ENCODE data around the gene GABRD. TPM values are rescaled to one million over a fixed set of nuclear protein-coding genes. Genes with fewer than 3 reads are reported as not detected.

The GABRD gene
- total and polyA plus RNA-seq, 2 experiments from 2014 or later: 2.1 to 5.1 TPM

GRCh38 chr1:2000432-2000831 is 18.7 kb upstream of the GABRD start:
- H2AFZ ChIP-seq: no peak overlapping the region
- DNase-seq (ENCODE audit: low spot score): no peak
- Mint-ChIP-seq H3K27me3 (ENCODE audit: insufficient read depth, low read depth, poor library complexity) (peaks cover 11% of the 10 kb centered on the region), H3K27ac (no peak overlapping the region), H3K4me1 (peaks cover 10% of the 10 kb centered on the region; the same call in 2 of the 3 replicates), H3K9me3 (no peaks in the 10 kb centered on the region), H3K4me3 (no peak overlapping the region), H3K36me3 (ENCODE audit: low read depth) (no peaks in the 10 kb centered on the region; the same call in 2 of the 3 replicates)
- no peak for ATAC-seq
- H3K27me3 ChIP-seq (ENCODE audit: insufficient read depth): peaks cover 6% of the 10 kb centered on the region; the same call in 1 of the 2 replicates
- 0 out of 2 replicates have a peak, but pooled peaks cover 4% of the 10 kb centered on the region for H3F3A ChIP-seq (replicated peaks; ENCODE audit: low read depth)
- TF ChIP-seq ETS1 (IDR thresholded peaks at IDR 0.05) (no peak), EZH2phosphoT487 (IDR thresholded peaks at IDR 0.05; ENCODE audit: unreplicated experiment) (no peak), POLR2AphosphoS5 (IDR thresholded peaks at IDR 0.05; ENCODE audit: low read depth) (no peak), ZNF462 (CRISPR knock-in tag; IDR thresholded peaks at IDR 0.05) (no peak), NANOG (IDR thresholded peaks at IDR 0.05; ENCODE audit: borderline replicate concordance) (no peak), REST (IDR thresholded peaks at IDR 0.05; ENCODE audit: unreplicated experiment) (no peak), CREB1 (CRISPR knock-in tag; IDR thresholded peaks at IDR 0.05; ENCODE audit: low read depth) (no peak), STAT1 (IDR thresholded peaks at IDR 0.05; ENCODE audit: unreplicated experiment) (no peak), CTCF (conservative IDR thresholded peaks at IDR 0.05; ENCODE audit: low read depth in 2 of 2) (no peak), JUNB (IDR thresholded peaks at IDR 0.05; ENCODE audit: unreplicated experiment) (no peak), ZNF331 (CRISPR knock-in tag; IDR thresholded peaks at IDR 0.05; ENCODE audit: low read depth) (no peak), ZNF114 (CRISPR knock-in tag; IDR thresholded peaks at IDR 0.05) (no peak), EZH2 (IDR thresholded peaks at IDR 0.05; ENCODE audit: low read depth, unreplicated experiment) (no peak)
- H3K4me1 ChIP-seq (ENCODE audit: insufficient read depth): peaks cover 10% of the 10 kb centered on the region
- H3K79me2 ChIP-seq (replicated peaks; ENCODE audit: insufficient read depth): no peaks in the 10 kb centered on the region
- H3K27ac ChIP-seq (ENCODE audit: low read depth): no peak overlapping the region
- H3K4me3 ChIP-seq: no peak overlapping the region
- H4K20me1 ChIP-seq (replicated peaks; ENCODE audit: insufficient read depth): no peaks in the 10 kb centered on the region
- H3K36me3 ChIP-seq (ENCODE audit: insufficient read depth): no peaks in the 10 kb centered on the region
- no peak overlapping the region for H3K4me2 ChIP-seq
- no peaks in the 10 kb centered on the region for H3K9me2 ChIP-seq (ENCODE audit: insufficient read depth)
